A673 (cell line): ENCODE measurements around the gene TFCP2. TPM values are rescaled to one million over a fixed set of nuclear protein-coding genes. Genes with fewer than 3 reads are reported as not detected.

Experiments
- BruUV-seq: library from RNA; stranded (reverse); fragments of 400-500 nt; replicated peaks from 2 replicates; lab custom pipeline; 2021; lab: Mats Ljungman, UMichigan
- CTCF ChIA-PET: fragments of 300-600 bp; sonication (Branson Sonifier 250); formaldehyde crosslinking; loops from one replicate; lab custom pipeline; 2022; ENCODE audit warnings: antibody characterized with exemption; lab: Charles Lee
- POLR2A ChIA-PET: fragments of 300-600 bp; sonication (Branson Sonifier 250); formaldehyde crosslinking; loops from one replicate; lab custom pipeline; 2022; ENCODE audit warnings: antibody characterized with exemption; ENCODE audit not compliant: low non-redundant PET; lab: Charles Lee
- DNase-seq: peaks from one replicate; pipeline ENCODE4 v3.0.0-alpha.2; 2015; ENCODE audit warnings: low spot score
- H3K27ac ChIP-seq: fragments of 200-600 bp; sonication (generic); 2 replicates; pipeline ENCODE4 v1.5.1; 2016; ENCODE audit warnings: mixed run types, low read depth, mild to moderate bottlenecking, mixed read lengths, antibody characterized with exemption, low read length; ENCODE audit not compliant: poor library complexity, severe bottlenecking
- H3K27me3 ChIP-seq: fragments of 200-600 bp; sonication (generic); replicated peaks from 2 replicates; pipeline ENCODE4 v1.6.1; 2017; ENCODE audit warnings: mixed run types, low read depth, mild to moderate bottlenecking, mixed read lengths, antibody characterized with exemption, low read length; ENCODE audit not compliant: insufficient read depth, poor library complexity
- H3K36me3 ChIP-seq: fragments of 200-600 bp; sonication (generic); 2 replicates; pipeline ENCODE4 v1.6.1; 2016; ENCODE audit warnings: mixed run types, mild to moderate bottlenecking, mixed read lengths, antibody characterized with exemption, low read length; ENCODE audit not compliant: insufficient read depth, poor library complexity, severe bottlenecking
- H3K4me1 ChIP-seq: fragments of 200-600 bp; sonication (generic); 2 replicates; pipeline ENCODE4 v1.6.1; 2017; ENCODE audit warnings: mixed run types, mild to moderate bottlenecking, mixed read lengths, antibody characterized with exemption, low read length; ENCODE audit not compliant: insufficient read depth, poor library complexity, severe bottlenecking
- H3K4me3 ChIP-seq: fragments of 200-600 bp; sonication (generic); 2 replicates; pipeline ENCODE4 v1.5.1; 2016; ENCODE audit warnings: low read depth, mixed run types, mild to moderate bottlenecking, mixed read lengths, low read length; ENCODE audit not compliant: poor library complexity, severe bottlenecking
- H3K9me3 ChIP-seq: fragments of 200-600 bp; sonication (generic); 2 replicates; pipeline ENCODE4 v1.6.1; 2016; ENCODE audit warnings: mixed run types, low read depth, mild to moderate bottlenecking, mixed read lengths, antibody characterized with exemption, low read length; ENCODE audit not compliant: poor library complexity, severe bottlenecking
- CTCF ChIP-seq: fragments of 300-800, 200-600 bp; sonication (generic); conservative IDR thresholded peaks from 2 replicates; pipeline ENCODE4 v1.5.1; 2017; ENCODE audit warnings: low read depth, mild to moderate bottlenecking, antibody characterized with exemption, low read length, moderate library complexity, mixed read lengths
- EZH2 ChIP-seq: fragments of 200-600 bp; sonication (generic); IDR thresholded peaks from 2 replicates; pipeline ENCODE4 v1.6.1; 2017; ENCODE audit warnings: borderline replicate concordance, low read depth, mild to moderate bottlenecking, mixed read lengths, antibody characterized with exemption, low read length; ENCODE audit not compliant: poor library complexity, severe bottlenecking
- intact Hi-C: fragments of 100-400 bp; cut with micrococcal nuclease; formaldehyde crosslinking; loops from one replicate; pipeline ENCODE4 v1.10.0; 2022; ENCODE audit not compliant: unreplicated experiment
- total RNA-seq: library from RNA; stranded (reverse); gene quantifications from 2 replicates; pipeline ENCODE4 v1.2.3, GENCODE V29; 2021

The TFCP2 gene
- total RNA-seq, 1 experiment from 2014 or later: 46.1 TPM

DNA sequence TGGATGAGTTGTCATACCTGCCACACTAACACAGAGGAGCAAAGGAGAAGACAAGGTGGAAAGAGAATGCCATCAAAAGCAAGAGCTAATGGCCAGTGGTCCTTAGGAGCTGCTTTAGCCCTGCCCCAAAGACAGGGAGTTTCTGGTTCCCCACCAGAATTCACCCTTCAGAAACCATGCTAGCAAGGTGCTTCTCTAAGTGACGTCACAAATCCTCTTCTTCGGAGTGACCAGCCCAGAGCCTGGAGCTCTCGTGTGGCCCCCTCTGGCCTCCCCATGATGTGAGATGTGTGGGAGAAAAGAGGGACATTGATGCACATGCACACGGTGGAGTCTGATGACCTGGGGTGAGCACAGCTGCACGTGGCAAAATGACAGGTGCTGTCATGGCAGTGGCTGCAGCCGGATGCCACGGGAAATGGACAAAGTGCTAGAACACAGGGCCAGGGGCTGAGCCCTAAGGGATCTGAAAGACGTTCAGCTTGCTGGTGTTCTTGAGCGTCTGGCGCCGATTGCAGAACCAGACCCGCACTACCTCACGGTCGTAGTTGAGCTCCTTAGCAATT lies 16.9 kb upstream of the TFCP2 start:
- no peaks in the 10 kb centered on the region for H3K36me3 ChIP-seq
- ChIA-PET POLR2A (no interaction called here), CTCF (no interaction called here)
- no peak for DNase-seq
- TF ChIP-seq EZH2 (no peak), CTCF (no peak)
- H3K4me1 ChIP-seq: no peaks in the 10 kb centered on the region
- no peak overlapping the region for H3K27ac ChIP-seq
- no TSS peak for BruUV-seq
- no peak overlapping the region for H3K4me3 ChIP-seq
- no peaks in the 10 kb centered on the region for H3K9me3 ChIP-seq
- intact Hi-C loops: no loop called here
- no peaks in the 10 kb centered on the region for H3K27me3 ChIP-seq

GRCh38 chr12:51188359-51189051 lies 15.6 kb upstream of the TFCP2 start:
- Histone ChIP-seq H3K4me1 (no peaks in the 10 kb centered on the region), H3K4me3 (no peak overlapping the region), H3K9me3 (no peaks in the 10 kb centered on the region), H3K27ac (no peak overlapping the region), H3K36me3 (no peaks in the 10 kb centered on the region), H3K27me3 (no peaks in the 10 kb centered on the region)
- TF ChIP-seq EZH2 (no peak), CTCF (no peak)
- POLR2A ChIA-PET: no interaction called here
- CTCF ChIA-PET: interaction anchor here (0.7 kb wide), 1 partner anchor 108 kb away, joined by 3 read pairs; no protein-coding TSS in a partner anchor
- DNase-seq: no peak
- intact Hi-C loops: no loop called here
- no TSS peak for BruUV-seq

- ChIA-PET CTCF (no interaction called here), POLR2A (interaction anchor here (0.6 kb wide), 1 partner anchor 1921 kb away, joined by 4 read pairs; no protein-coding TSS in a partner anchor)
- no TSS peak for BruUV-seq
Observed at GRCh38 chr12:51187370-51187987, 14.5 kb upstream of the TFCP2 start.

More at GRCh38 chr12:51187370-51187987, 14.5 kb upstream of the TFCP2 start:
- TF ChIP-seq CTCF (no peak), EZH2 (no peak)
- Histone ChIP-seq H3K4me3 (no peak overlapping the region), H3K36me3 (no peaks in the 10 kb centered on the region), H3K4me1 (no peaks in the 10 kb centered on the region), H3K9me3 (no peaks in the 10 kb centered on the region), H3K27ac (no peak overlapping the region), H3K27me3 (no peaks in the 10 kb centered on the region)
- intact Hi-C loops: no loop called here
- no peak for DNase-seq
